H1 (cell line): Measurements from ENCODE around the gene MYO5B. TPM values are rescaled to one million over a fixed set of nuclear protein-coding genes. Genes with fewer than 3 reads are reported as not detected.

Experiments used
- CTCF ChIA-PET: fragments of 300-600 bp; sonication (Branson Sonifier 250); formaldehyde crosslinking; loops from one replicate; lab custom pipeline; 2021; ENCODE audit not compliant: partially characterized antibody; lab: Charles Lee
- POLR2A ChIA-PET: fragments of 300-600 bp; sonication (Branson Sonifier 250); formaldehyde crosslinking; loops from one replicate; lab custom pipeline; 2021; ENCODE audit warnings: inconsistent platforms; ENCODE audit not compliant: partially characterized antibody; lab: Charles Lee
- DNase-seq, 2 experiments: peaks; one replicate each; pipeline versions ENCODE4 v3.0.0 to v3.0.0-alpha.2; 2010 to 2022; ENCODE audit warnings: low spot score in 2 of 2, low read depth in 1 of 2, mixed read lengths in 1 of 2
- FAIRE-seq: peaks from 2 replicates; lab custom pipeline; 2011; peaks lifted over from hg19 to GRCh38; lab: Jason Lieb, UNC
- H2AFZ ChIP-seq: 2 replicates; pipeline ENCODE4 v1.8.1; 2012; ENCODE audit warnings: low read length, inconsistent platforms
- H2AK5ac ChIP-seq: 2 replicates; pipeline ENCODE4 v1.6.1; 2013; ENCODE audit warnings: low read depth, low read length
- H2BK120ac ChIP-seq: replicated peaks from 2 replicates; pipeline ENCODE3; 2013; ENCODE audit warnings: low read depth, low read length, inconsistent platforms
- H2BK12ac ChIP-seq: 2 replicates; pipeline ENCODE4 v1.6.1; 2013; ENCODE audit warnings: low read depth, low read length
- H2BK15ac ChIP-seq: 2 replicates; pipeline ENCODE4 v1.6.1; 2013; ENCODE audit warnings: low read length
- H2BK20ac ChIP-seq: 2 replicates; pipeline ENCODE4 v1.6.1; 2013; ENCODE audit warnings: low read length
- H2BK5ac ChIP-seq: 2 replicates; pipeline ENCODE4 v1.6.1; 2013; ENCODE audit warnings: low read depth, low read length
- H3K14ac ChIP-seq: 2 replicates; pipeline ENCODE4 v1.6.1; 2013; ENCODE audit warnings: inconsistent platforms; ENCODE audit not compliant: insufficient read length
- H3K18ac ChIP-seq: 2 replicates; pipeline ENCODE4 v1.6.1; 2013; ENCODE audit warnings: low read length; ENCODE audit errors: extremely low read depth
- H3K23ac ChIP-seq: 2 replicates; pipeline ENCODE4 v1.6.1; 2013; ENCODE audit warnings: inconsistent platforms; ENCODE audit not compliant: insufficient read length
- H3K23me2 ChIP-seq: 2 replicates; pipeline ENCODE4 v1.6.1; 2013; ENCODE audit warnings: low read depth, low read length
- H3K27ac ChIP-seq: 2 replicates; pipeline ENCODE4 v1.6.1; 2011; ENCODE audit warnings: low read depth, low read length, inconsistent platforms
- H3K27me3 ChIP-seq, 4 experiments: replicated peaks in 1 of 4; 1 replicate in 1 of 4; 2 replicates in 3 of 4; pipeline versions ENCODE4 v1.6.1 to v1.8.1; 2011 to 2013; ENCODE audit warnings: low read length in 3 of 4, mild to moderate bottlenecking in 3 of 4, inconsistent platforms in 2 of 4, mixed read lengths in 2 of 4, moderate library complexity in 1 of 4; ENCODE audit not compliant: control insufficient read depth in 3 of 4, insufficient read depth in 3 of 4; ENCODE audit errors: extremely low read depth in 1 of 4
- H3K36me3 ChIP-seq, 4 experiments: 2 replicates each; pipeline versions ENCODE4 v1.6.1 to v1.8.1; 2011 to 2013; ENCODE audit warnings: mild to moderate bottlenecking in 4 of 4, low read length in 3 of 4, moderate library complexity in 2 of 4, control low read depth in 1 of 4, inconsistent platforms in 1 of 4; ENCODE audit not compliant: insufficient read depth in 4 of 4, control insufficient read depth in 2 of 4
- H3K4ac ChIP-seq: replicated peaks from 2 replicates; pipeline ENCODE3; 2013; ENCODE audit warnings: low read length, low read depth, mixed read lengths, inconsistent platforms; ENCODE audit not compliant: insufficient read length
- H3K4me1 ChIP-seq, 4 experiments: replicated peaks in 1 of 4; 1 replicate in 1 of 4; 2 replicates in 3 of 4; pipeline versions ENCODE4 v1.6.1 to v1.8.1; 2011 to 2013; ENCODE audit warnings: low read length in 3 of 4, inconsistent platforms in 2 of 4, mixed read lengths in 1 of 4; ENCODE audit not compliant: insufficient read depth in 4 of 4, control insufficient read depth in 3 of 4
- H3K4me2 ChIP-seq, 2 experiments: 2 replicates each; pipeline versions ENCODE4 v1.6.1 to v1.8.1; 2011 to 2013; ENCODE audit warnings: low read depth in 2 of 2, low read length in 2 of 2, control low read depth in 1 of 2, inconsistent platforms in 1 of 2, mild to moderate bottlenecking in 1 of 2; ENCODE audit not compliant: insufficient read depth in 1 of 2
- H3K4me3 ChIP-seq, 4 experiments: fragments of 200-600, 300-600 bp in 1 of 4; sonication (generic), shearing (Covaris generic), sonication (Bioruptor Twin) in 1 of 4; 2 replicates each; pipeline versions ENCODE4 v1.5.1 to v1.8.1; 2011 to 2016; ENCODE audit warnings: low read length in 4 of 4, low read depth in 3 of 4, control low read depth in 2 of 4, inconsistent platforms in 2 of 4, mild to moderate bottlenecking in 2 of 4, mixed read lengths in 1 of 4, moderate library complexity in 1 of 4; ENCODE audit not compliant: insufficient read depth in 2 of 4; ENCODE audit errors: extremely low read depth in 1 of 4
- H3K56ac ChIP-seq: replicated peaks from 2 replicates; pipeline ENCODE3; 2013; ENCODE audit warnings: low read depth, mild to moderate bottlenecking, mixed read lengths, low read length, inconsistent platforms; ENCODE audit not compliant: insufficient read length
- H3K79me1 ChIP-seq: 2 replicates; pipeline ENCODE4 v1.6.1; 2013; ENCODE audit warnings: low read depth, low read length, control low read depth
- H3K79me2 ChIP-seq, 2 experiments: 2 replicates each; pipeline versions ENCODE4 v1.6.1 to v1.8.1; 2012 to 2013; ENCODE audit warnings: low read length in 2 of 2, mild to moderate bottlenecking in 2 of 2, inconsistent platforms in 1 of 2; ENCODE audit not compliant: insufficient read depth in 2 of 2, control insufficient read depth in 1 of 2
- H3K9ac ChIP-seq, 4 experiments: replicated peaks in 1 of 4; 1 replicate in 1 of 4; 2 replicates in 3 of 4; pipeline versions ENCODE4 v1.6.1 to v1.8.1; 2011 to 2013; ENCODE audit warnings: low read depth in 3 of 4, low read length in 3 of 4, control low read depth in 2 of 4, mild to moderate bottlenecking in 2 of 4, moderate library complexity in 2 of 4, inconsistent platforms in 1 of 4; ENCODE audit errors: extremely low read depth in 1 of 4
- H3K9me3 ChIP-seq, 2 experiments: 2 replicates each; pipeline versions ENCODE4 v1.6.1 to v1.8.1; 2012 to 2013; ENCODE audit warnings: mild to moderate bottlenecking in 2 of 2, moderate library complexity in 2 of 2, control low read depth in 1 of 2, inconsistent platforms in 1 of 2, low read depth in 1 of 2, low read length in 1 of 2, mixed read lengths in 1 of 2; ENCODE audit not compliant: insufficient read depth in 2 of 2
- H4K20me1 ChIP-seq, 2 experiments: replicated peaks in 1 of 2; 2 replicates each; pipeline versions ENCODE3 to v1.8.1; 2011 to 2013; ENCODE audit warnings: inconsistent platforms in 2 of 2, low read length in 2 of 2, mild to moderate bottlenecking in 1 of 2; ENCODE audit not compliant: insufficient read depth in 2 of 2, control insufficient read depth in 1 of 2
- H4K5ac ChIP-seq: 2 replicates; pipeline ENCODE4 v1.6.1; 2013; ENCODE audit warnings: low read length, low read depth, mixed read lengths, inconsistent platforms; ENCODE audit not compliant: insufficient read length
- H4K8ac ChIP-seq: 2 replicates; pipeline ENCODE4 v1.8.0; 2013; ENCODE audit warnings: mild to moderate bottlenecking, moderate library complexity, low read length, inconsistent platforms; ENCODE audit not compliant: insufficient read depth; ENCODE audit errors: extremely low read depth
- H4K91ac ChIP-seq: replicated peaks from 2 replicates; pipeline ENCODE3; 2013; ENCODE audit warnings: low read length, mixed read lengths, inconsistent platforms; ENCODE audit not compliant: insufficient read length
- WGBS, 2 experiments: shearing (Covaris generic) in 1 of 2; methylation state at CpG; one replicate each; pipeline versions ENCODE4 v1.1.6 to v1.1.7; 2013 to 2015; ENCODE audit warnings: low lambda C conversion rate in 2 of 2, mixed read lengths in 2 of 2, inconsistent platforms in 1 of 2, low coverage in 1 of 2, missing lambda C conversion rate in 1 of 2; ENCODE audit not compliant: insufficient replicate concordance in 2 of 2, insufficient coverage in 1 of 2, insufficient read length in 1 of 2; ENCODE audit errors: extremely low coverage in 1 of 2, missing lambda C conversion rate in 1 of 2; 5-methylcytosine and 5-hydroxymethylcytosine counted together
- polyA plus RNA-seq, 7 experiments: library from polyadenylated mRNA; depleted of rRNA in 3 of 7; stranded (reverse) in 5 of 7; unstranded in 2 of 7; fragments of >200 nt in 5 of 7; fragments of 200-250 nt in 2 of 7; gene quantifications; 1 replicate in 5 of 7; 2 replicates in 1 of 7; 4 replicates in 1 of 7; pipeline versions ENCODE4 v1.2.1 to v1.2.3, GENCODE V29; 2011 to 2013; ENCODE audit warnings: missing spikeins in 2 of 7, mixed read lengths in 2 of 7
- total RNA-seq: library from RNA; stranded (reverse); fragmentation: NEBNext Ultra II Directional; extraction: Animal tissue kit (Norgen Biotek cat#: 25700); gene quantifications from 2 replicates; pipeline ENCODE4 v1.2.1, GENCODE V29; 2021

Gene MYO5B
- total and polyA plus RNA-seq, 2 of the 8 experiments (the other 6 are each of a cell fraction or from before 2014, with no cell fraction given), result 6.4 to 7.7 TPM

- no peak overlapping the region for H2BK15ac ChIP-seq
- H3K23ac ChIP-seq, result no peak overlapping the region
- FAIRE-seq (no peak), DNase-seq (no peak)
- H2AFZ ChIP-seq, result no peak overlapping the region
- no peaks in the 10 kb centered on the region for H3K23me2 ChIP-seq
- no peak overlapping the region for H3K14ac ChIP-seq
- no peaks in the 10 kb centered on the region for H3K79me1 ChIP-seq
- POLR2A ChIA-PET, result interaction anchor here (0.8 to 1.0 kb wide), 2 partner anchors 35 to 118 kb away, joined by 3 to 5 read pairs; partner anchors contain the start of gene MBD1
- H3K27ac ChIP-seq, result no peak overlapping the region
- no peak overlapping the region for H4K8ac ChIP-seq
- no peaks in the 10 kb centered on the region for H3K27me3 ChIP-seq
- CTCF ChIA-PET, result interaction anchor here (1.0 to 1.5 kb wide), 5 partner anchors 10 to 178 kb away, joined by 4 to 8 read pairs (median 4); no protein-coding TSS in a partner anchor
- H2BK20ac ChIP-seq, result no peak overlapping the region
- no peaks in the 10 kb centered on the region for H4K20me1 ChIP-seq
- H3K79me2 ChIP-seq, result no peaks in the 10 kb centered on the region
- H4K91ac ChIP-seq, result no peak overlapping the region
- peaks cover 0 to 21% (median 4%) of the 10 kb centered on the region in 4 experiments; a peak in 4 of 7 replicates for H3K4me1 ChIP-seq
- no peak overlapping the region for H3K9ac ChIP-seq
- H3K36me3 ChIP-seq, result no peaks in the 10 kb centered on the region
- no peak overlapping the region for H4K5ac ChIP-seq
- H2AK5ac ChIP-seq, result no peak overlapping the region
- no peak overlapping the region for H3K56ac ChIP-seq
- no peak overlapping the region for H3K18ac ChIP-seq
- no peak overlapping the region for H2BK5ac ChIP-seq
- H2BK12ac ChIP-seq, result no peak overlapping the region
- 57% methylated on average over 1 of the region's 1 CpG; no CpG with 5 or more reads in 1 of the 2 experiments for WGBS, 2 experiments
- H2BK120ac ChIP-seq, result no peak overlapping the region
- H3K9me3 ChIP-seq, result no peaks in the 10 kb centered on the region
- H3K4me2 ChIP-seq, result no peak overlapping the region
- H3K4me3 ChIP-seq, result no peak overlapping the region
- no peak overlapping the region for H3K4ac ChIP-seq
Observed at GRCh38 chr18:50163505-50163904, 31.4 kb downstream of the MYO5B start.
